SK-N-SH (cell line): ENCODE data around the gene AHR. TPM values are rescaled to one million over a fixed set of nuclear protein-coding genes. Genes with fewer than 3 reads are reported as not detected.

Experiments used
- CTCF ChIA-PET: fragments of 300-600, 350-600 bp; formaldehyde crosslinking; extraction: SDS; loops from one replicate; lab custom pipeline; 2021; lab: Yijun Ruan, JAX
- POLR2A ChIA-PET: fragments of 350-600 bp; sonication (Branson Sonifier 250); formaldehyde crosslinking; extraction: SDS; loops from one replicate; lab custom pipeline; 2020; ENCODE audit warnings: antibody characterized with exemption, inconsistent platforms; lab: Yijun Ruan, JAX
- DNase-seq: peaks from one replicate; pipeline ENCODE4 v3.0.0; 2012
- H2AFZ ChIP-seq: fragments of 200-600 bp; sonication (generic); 2 replicates; pipeline ENCODE4 v1.8.1; 2016; ENCODE audit warnings: antibody characterized with exemption, mild to moderate bottlenecking, low read depth
- H3F3A ChIP-seq: fragments of 200-600 bp; sonication (generic); replicated peaks from 2 replicates; pipeline ENCODE3; 2016; ENCODE audit warnings: antibody characterized with exemption, mild to moderate bottlenecking; ENCODE audit not compliant: insufficient read depth
- H3K27ac ChIP-seq, 2 experiments: fragments of 200-500 bp in 1 of 2; fragments of 200-600 bp in 1 of 2; sonication (Bioruptor generic) in 1 of 2; sonication (generic), shearing (Covaris generic) in 1 of 2; 2 replicates each; pipeline versions ENCODE4 v1.5.1 to v1.6.1; 2014 to 2016; ENCODE audit warnings: low read depth in 2 of 2, inconsistent platforms in 1 of 2, low read length in 1 of 2, mild to moderate bottlenecking in 1 of 2, mixed read lengths in 1 of 2
- H3K27me3 ChIP-seq: fragments of 200-600 bp; sonication (generic), shearing (Covaris generic); 2 replicates; pipeline ENCODE4 v1.6.1; 2016; ENCODE audit warnings: mixed run types; ENCODE audit not compliant: insufficient read depth
- H3K36me3 ChIP-seq, 2 experiments: fragments of 200-500 bp in 1 of 2; fragments of 200-600 bp in 1 of 2; sonication (Bioruptor generic) in 1 of 2; sonication (generic) in 1 of 2; replicated peaks in 1 of 2; 2 replicates each; pipeline versions ENCODE3 to v1.5.1; 2014 to 2016; ENCODE audit warnings: low read length in 1 of 2, mild to moderate bottlenecking in 1 of 2; ENCODE audit not compliant: insufficient read depth in 2 of 2, control insufficient read depth in 1 of 2
- H3K4me1 ChIP-seq, 2 experiments: fragments of 200-500 bp in 1 of 2; fragments of 200-600 bp in 1 of 2; sonication (Bioruptor generic) in 1 of 2; sonication (generic), shearing (Covaris generic) in 1 of 2; 2 replicates each; pipeline versions ENCODE4 v1.5.1 to v1.6.1; 2014 to 2016; ENCODE audit warnings: low read depth in 1 of 2, low read length in 1 of 2, mixed run types in 1 of 2; ENCODE audit not compliant: insufficient read depth in 2 of 2, control insufficient read depth in 1 of 2
- H3K4me2 ChIP-seq: fragments of 200-600 bp; sonication (generic), shearing (Covaris generic); 2 replicates; pipeline ENCODE4 v1.6.1; 2017; ENCODE audit warnings: mixed run types
- H3K4me3 ChIP-seq, 2 experiments: fragments of 200-500 bp in 1 of 2; fragments of 200-600 bp in 1 of 2; sonication (Bioruptor generic) in 1 of 2; sonication (generic), shearing (Covaris generic) in 1 of 2; 2 replicates each; pipeline versions ENCODE4 v1.5.1 to v1.8.1; 2014 to 2016; ENCODE audit warnings: low read depth in 2 of 2, inconsistent platforms in 1 of 2, low read length in 1 of 2, mild to moderate bottlenecking in 1 of 2, mixed read lengths in 1 of 2, moderate library complexity in 1 of 2
- H3K79me2 ChIP-seq: fragments of 200-600 bp; sonication (generic); 2 replicates; pipeline ENCODE4 v1.8.1; 2017; ENCODE audit warnings: mild to moderate bottlenecking; ENCODE audit not compliant: insufficient read depth
- H3K9ac ChIP-seq: fragments of 200-600 bp; sonication (generic); 2 replicates; pipeline ENCODE4 v1.6.1; 2017; ENCODE audit warnings: mixed run types
- H3K9me2 ChIP-seq: fragments of 200-600 bp; sonication (generic); 2 replicates; pipeline ENCODE4 v1.6.1; 2017; ENCODE audit warnings: mixed run types
- H3K9me3 ChIP-seq: fragments of 200-600 bp; sonication (generic); 2 replicates; pipeline ENCODE4 v1.6.1; 2017; ENCODE audit warnings: mixed run types, mild to moderate bottlenecking, moderate library complexity
- H4K20me1 ChIP-seq: fragments of 200-600 bp; sonication (generic); 2 replicates; pipeline ENCODE4 v1.6.1; 2017; ENCODE audit warnings: mild to moderate bottlenecking, mixed run types; ENCODE audit not compliant: insufficient read depth
- ELF1 ChIP-seq: IDR thresholded peaks from 2 replicates; pipeline ENCODE4 v1.4.0; 2012
- FOSL2 ChIP-seq: IDR thresholded peaks from 2 replicates; pipeline ENCODE4 v1.4.0; 2012; ENCODE audit warnings: low read depth, mild to moderate bottlenecking, moderate library complexity, borderline replicate concordance
- FOXJ3 ChIP-seq: sonication (generic); formaldehyde crosslinking; IDR thresholded peaks from 2 replicates; pipeline ENCODE4 v1.5.1; 2020; ENCODE audit warnings: mild to moderate bottlenecking, missing genetic modification reagents
- JUND ChIP-seq: IDR thresholded peaks from 2 replicates; pipeline ENCODE4 v1.4.0; 2012
- MEF2A ChIP-seq: IDR thresholded peaks from 2 replicates; pipeline ENCODE4 v1.4.0; 2012; ENCODE audit warnings: low read depth, borderline replicate concordance
- NFIC ChIP-seq: IDR thresholded peaks from 2 replicates; pipeline ENCODE4 v1.4.0; 2012; ENCODE audit warnings: borderline replicate concordance
- RCOR1 ChIP-seq: fragments of 150-350 bp; IDR thresholded peaks from 2 replicates; pipeline ENCODE4 v1.6.1; 2017; ENCODE audit warnings: antibody characterized with exemption, low read length
- RXRA ChIP-seq: IDR thresholded peaks from 2 replicates; pipeline ENCODE4 v1.4.0; 2012; ENCODE audit warnings: low read depth, mild to moderate bottlenecking, borderline replicate concordance
- SIN3A ChIP-seq: IDR thresholded peaks from 2 replicates; pipeline ENCODE4 v1.6.1; 2012; ENCODE audit warnings: low read depth, mild to moderate bottlenecking, low read length, moderate library complexity, borderline replicate concordance
- SMC3 ChIP-seq: IDR thresholded peaks from 2 replicates; pipeline ENCODE4 v1.6.1; 2012; ENCODE audit warnings: low read depth, low read length, improper control_type of control experiment
- TAF1 ChIP-seq: IDR thresholded peaks from 2 replicates; pipeline ENCODE4 v1.6.1; 2012; ENCODE audit warnings: low read depth, mild to moderate bottlenecking, low read length, moderate library complexity, borderline replicate concordance
- TCF12 ChIP-seq: IDR thresholded peaks from 2 replicates; pipeline ENCODE4 v1.4.0; 2012
- TEAD4 ChIP-seq: IDR thresholded peaks from 2 replicates; pipeline ENCODE4 v1.4.0; 2012; ENCODE audit warnings: mild to moderate bottlenecking, borderline replicate concordance; ENCODE audit not compliant: insufficient read depth
- WGBS: methylation state at CpG from one replicate; pipeline ENCODE4 v1.1.6; 2017; ENCODE audit warnings: low lambda C conversion rate; 5-methylcytosine and 5-hydroxymethylcytosine counted together
- polyA plus RNA-seq, 3 experiments: library from polyadenylated mRNA; depleted of rRNA; stranded (reverse); fragments of >200 nt; gene quantifications; 2 replicates each; pipeline ENCODE4 v1.2.3, GENCODE V29; 2012
- TF ChIP-seq, protein P1 (sequence below): IDR thresholded peaks from 2 replicates; pipeline ENCODE4 v1.6.1; 2012; ENCODE audit warnings: mild to moderate bottlenecking, low read depth, low read length, moderate library complexity
- TF ChIP-seq, protein P2 (sequence below): fragments of 200-600 bp; sonication (generic); IDR thresholded peaks from 2 replicates; pipeline ENCODE4 v1.6.1; 2017; ENCODE audit warnings: antibody characterized with exemption, mild to moderate bottlenecking, moderate library complexity
- TF ChIP-seq, protein P3 (sequence below): IDR thresholded peaks from 2 replicates; pipeline ENCODE4; 2012
- TF ChIP-seq, protein P4 (sequence below): IDR thresholded peaks from 2 replicates; pipeline ENCODE4 v1.4.0; 2012; ENCODE audit warnings: low read depth, borderline replicate concordance

The AHR gene
- polyA plus RNA-seq, 1 of the 3 experiments (the other 2 are of a cell fraction): not detected

DNA sequence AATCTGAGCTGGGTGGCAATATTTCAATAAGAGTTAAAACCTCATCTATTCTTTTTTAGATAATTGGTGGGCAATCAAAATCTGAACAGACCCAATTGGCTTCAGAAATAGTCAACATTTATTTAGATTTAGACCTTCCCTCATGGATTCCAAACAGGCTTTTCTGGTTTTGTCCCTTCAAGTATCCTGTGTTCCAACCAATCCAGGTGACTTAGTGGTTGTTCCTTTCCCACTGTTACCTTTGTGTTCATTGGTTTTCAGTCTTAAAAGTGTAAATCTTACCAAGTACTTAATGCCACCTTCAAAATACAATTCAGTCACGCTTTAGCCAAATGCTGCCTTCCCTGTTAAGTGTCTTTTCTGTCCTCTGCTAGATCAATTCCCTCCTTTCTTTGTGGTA, 85.9 kb downstream of the AHR start:
- H3K36me3 ChIP-seq: no peaks in the 10 kb centered on the region
- no peak overlapping the region for H3K9ac ChIP-seq
- no peaks in the 10 kb centered on the region for H3K9me2 ChIP-seq
- peaks cover 0 to 5% of the 10 kb centered on the region in 2 experiments; a peak in 1 of 4 replicates for H3K4me1 ChIP-seq
- H3K27ac ChIP-seq: no peak overlapping the region
- H3K9me3 ChIP-seq: no peaks in the 10 kb centered on the region
- no peaks in the 10 kb centered on the region for H3K79me2 ChIP-seq
- ChIA-PET POLR2A (no interaction called here), CTCF (interaction anchor here (1.0 kb wide), 1 partner anchor 18 kb away, joined by 4 read pairs; no protein-coding TSS in a partner anchor)
- H3K27me3 ChIP-seq: peaks cover 8% of the 10 kb centered on the region; the same call in 1 of the 2 replicates
- 12% methylated on average over 1 of the region's 1 CpG for WGBS
- no peak for DNase-seq
- no peak overlapping the region for H2AFZ ChIP-seq
- TF ChIP-seq RCOR1 (no peak), MEF2A (no peak), TEAD4 (no peak), TCF12 (no peak), ELF1 (no peak), SIN3A (no peak), TAF1 (no peak), SMC3 (no peak), RXRA (no peak), FOSL2 (no peak), NFIC (no peak), JUND (no peak), FOXJ3 (CRISPR knock-in tag) (no peak)
- TF ChIP-seq, protein P1, sequence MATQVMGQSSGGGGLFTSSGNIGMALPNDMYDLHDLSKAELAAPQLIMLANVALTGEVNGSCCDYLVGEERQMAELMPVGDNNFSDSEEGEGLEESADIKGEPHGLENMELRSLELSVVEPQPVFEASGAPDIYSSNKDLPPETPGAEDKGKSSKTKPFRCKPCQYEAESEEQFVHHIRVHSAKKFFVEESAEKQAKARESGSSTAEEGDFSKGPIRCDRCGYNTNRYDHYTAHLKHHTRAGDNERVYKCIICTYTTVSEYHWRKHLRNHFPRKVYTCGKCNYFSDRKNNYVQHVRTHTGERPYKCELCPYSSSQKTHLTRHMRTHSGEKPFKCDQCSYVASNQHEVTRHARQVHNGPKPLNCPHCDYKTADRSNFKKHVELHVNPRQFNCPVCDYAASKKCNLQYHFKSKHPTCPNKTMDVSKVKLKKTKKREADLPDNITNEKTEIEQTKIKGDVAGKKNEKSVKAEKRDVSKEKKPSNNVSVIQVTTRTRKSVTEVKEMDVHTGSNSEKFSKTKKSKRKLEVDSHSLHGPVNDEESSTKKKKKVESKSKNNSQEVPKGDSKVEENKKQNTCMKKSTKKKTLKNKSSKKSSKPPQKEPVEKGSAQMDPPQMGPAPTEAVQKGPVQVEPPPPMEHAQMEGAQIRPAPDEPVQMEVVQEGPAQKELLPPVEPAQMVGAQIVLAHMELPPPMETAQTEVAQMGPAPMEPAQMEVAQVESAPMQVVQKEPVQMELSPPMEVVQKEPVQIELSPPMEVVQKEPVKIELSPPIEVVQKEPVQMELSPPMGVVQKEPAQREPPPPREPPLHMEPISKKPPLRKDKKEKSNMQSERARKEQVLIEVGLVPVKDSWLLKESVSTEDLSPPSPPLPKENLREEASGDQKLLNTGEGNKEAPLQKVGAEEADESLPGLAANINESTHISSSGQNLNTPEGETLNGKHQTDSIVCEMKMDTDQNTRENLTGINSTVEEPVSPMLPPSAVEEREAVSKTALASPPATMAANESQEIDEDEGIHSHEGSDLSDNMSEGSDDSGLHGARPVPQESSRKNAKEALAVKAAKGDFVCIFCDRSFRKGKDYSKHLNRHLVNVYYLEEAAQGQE: no peak
- TF ChIP-seq, protein P2, sequence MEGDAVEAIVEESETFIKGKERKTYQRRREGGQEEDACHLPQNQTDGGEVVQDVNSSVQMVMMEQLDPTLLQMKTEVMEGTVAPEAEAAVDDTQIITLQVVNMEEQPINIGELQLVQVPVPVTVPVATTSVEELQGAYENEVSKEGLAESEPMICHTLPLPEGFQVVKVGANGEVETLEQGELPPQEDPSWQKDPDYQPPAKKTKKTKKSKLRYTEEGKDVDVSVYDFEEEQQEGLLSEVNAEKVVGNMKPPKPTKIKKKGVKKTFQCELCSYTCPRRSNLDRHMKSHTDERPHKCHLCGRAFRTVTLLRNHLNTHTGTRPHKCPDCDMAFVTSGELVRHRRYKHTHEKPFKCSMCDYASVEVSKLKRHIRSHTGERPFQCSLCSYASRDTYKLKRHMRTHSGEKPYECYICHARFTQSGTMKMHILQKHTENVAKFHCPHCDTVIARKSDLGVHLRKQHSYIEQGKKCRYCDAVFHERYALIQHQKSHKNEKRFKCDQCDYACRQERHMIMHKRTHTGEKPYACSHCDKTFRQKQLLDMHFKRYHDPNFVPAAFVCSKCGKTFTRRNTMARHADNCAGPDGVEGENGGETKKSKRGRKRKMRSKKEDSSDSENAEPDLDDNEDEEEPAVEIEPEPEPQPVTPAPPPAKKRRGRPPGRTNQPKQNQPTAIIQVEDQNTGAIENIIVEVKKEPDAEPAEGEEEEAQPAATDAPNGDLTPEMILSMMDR: no peak
- TF ChIP-seq, protein P3, sequence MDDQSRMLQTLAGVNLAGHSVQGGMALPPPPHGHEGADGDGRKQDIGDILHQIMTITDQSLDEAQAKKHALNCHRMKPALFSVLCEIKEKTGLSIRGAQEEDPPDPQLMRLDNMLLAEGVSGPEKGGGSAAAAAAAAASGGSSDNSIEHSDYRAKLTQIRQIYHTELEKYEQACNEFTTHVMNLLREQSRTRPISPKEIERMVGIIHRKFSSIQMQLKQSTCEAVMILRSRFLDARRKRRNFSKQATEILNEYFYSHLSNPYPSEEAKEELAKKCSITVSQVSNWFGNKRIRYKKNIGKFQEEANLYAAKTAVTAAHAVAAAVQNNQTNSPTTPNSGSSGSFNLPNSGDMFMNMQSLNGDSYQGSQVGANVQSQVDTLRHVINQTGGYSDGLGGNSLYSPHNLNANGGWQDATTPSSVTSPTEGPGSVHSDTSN: no peak
- TF ChIP-seq, protein P4, sequence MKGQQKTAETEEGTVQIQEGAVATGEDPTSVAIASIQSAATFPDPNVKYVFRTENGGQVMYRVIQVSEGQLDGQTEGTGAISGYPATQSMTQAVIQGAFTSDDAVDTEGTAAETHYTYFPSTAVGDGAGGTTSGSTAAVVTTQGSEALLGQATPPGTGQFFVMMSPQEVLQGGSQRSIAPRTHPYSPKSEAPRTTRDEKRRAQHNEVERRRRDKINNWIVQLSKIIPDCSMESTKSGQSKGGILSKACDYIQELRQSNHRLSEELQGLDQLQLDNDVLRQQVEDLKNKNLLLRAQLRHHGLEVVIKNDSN: no peak
- H4K20me1 ChIP-seq: no peaks in the 10 kb centered on the region
- no peak overlapping the region for H3K4me3 ChIP-seq
- no peaks in the 10 kb centered on the region for H3F3A ChIP-seq
- H3K4me2 ChIP-seq: no peak overlapping the region
